ENCODE data around the gene UBR1. TPM values are rescaled to one million over a fixed set of nuclear protein-coding genes. Genes with fewer than 3 reads are reported as not detected.

The UBR1 gene
- polyA plus RNA-seq, 1 donor from 2014 or later, result 33.5 TPM

DNA sequence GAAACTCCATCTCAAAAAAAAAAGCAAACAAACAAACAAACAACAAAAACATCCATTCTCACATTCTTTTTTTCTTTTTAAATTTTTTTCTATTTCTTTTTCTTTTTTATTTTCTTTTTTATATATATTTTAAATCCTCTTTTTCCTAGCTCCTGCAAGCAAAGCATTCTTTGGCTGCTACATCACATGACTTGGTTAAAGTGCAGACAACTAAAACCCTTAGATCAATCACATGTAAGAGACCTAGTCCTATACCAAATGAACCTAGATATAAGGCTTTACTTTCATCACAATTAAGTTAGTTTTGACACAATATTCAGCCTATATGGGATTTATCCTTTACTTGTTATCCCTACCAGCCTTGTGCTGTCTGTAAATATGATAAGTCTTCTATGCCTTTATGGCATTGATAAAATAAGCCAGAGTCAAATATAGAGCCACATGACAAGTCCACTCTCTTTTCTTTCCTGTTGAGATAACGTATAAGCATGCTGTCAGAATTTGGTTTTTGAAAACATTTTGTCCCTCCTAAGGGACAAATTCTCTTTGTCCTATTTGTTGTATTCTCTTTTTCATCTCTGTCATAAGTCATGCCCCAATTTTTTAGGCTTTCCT, 11.3 kb downstream of the UBR1 start:
- Histone ChIP-seq H2AFZ (ENCODE audit: low read depth, low read length) (no peak overlapping the region), H3K9me2 (ENCODE audit: insufficient read depth, low read length) (no peaks in the 10 kb centered on the region), H3K27ac (ENCODE audit: low read length) (no peak overlapping the region), H3K9ac (ENCODE audit: low read length) (no peak overlapping the region), H3K4me2 (ENCODE audit: low read length) (no peak overlapping the region), H3K27me3 (ENCODE audit: insufficient read depth, low read depth, low read length) (peaks cover 3% of the 10 kb centered on the region), H3F3A (ENCODE audit: insufficient read depth, low read length, poor library complexity, severe bottlenecking) (no peaks in the 10 kb centered on the region), H3K9me3 (ENCODE audit: low read length) (no peaks in the 10 kb centered on the region), H3K79me2 (replicated peaks; ENCODE audit: insufficient read depth, low read length) (peaks cover 23% of the 10 kb centered on the region), H4K20me1 (ENCODE audit: insufficient read depth) (no peaks in the 10 kb centered on the region), H3K36me3 (ENCODE audit: insufficient read depth, low read length) (no peaks in the 10 kb centered on the region), H3K4me3 (ENCODE audit: low read length) (no peak overlapping the region)
- TF ChIP-seq EP300 (conservative IDR thresholded peaks at IDR 0.05; ENCODE audit: poor library complexity, severe bottlenecking) (no peak), RAD21 (conservative IDR thresholded peaks at IDR 0.05) (no peak), EZH2 (IDR thresholded peaks at IDR 0.05; ENCODE audit: borderline replicate concordance, insufficient read depth, low read length, poor library complexity, severe bottlenecking) (no peak), SMC3 (conservative IDR thresholded peaks at IDR 0.05; ENCODE audit: poor library complexity) (no peak), POLR2AphosphoS5 (IDR thresholded peaks at IDR 0.05) (no peak), MXI1 (conservative IDR thresholded peaks at IDR 0.05; ENCODE audit: poor library complexity, severe bottlenecking) (no peak), TAF1 (IDR thresholded peaks at IDR 0.05; ENCODE audit: low read depth) (no peak)
- TF ChIP-seq, protein P1, sequence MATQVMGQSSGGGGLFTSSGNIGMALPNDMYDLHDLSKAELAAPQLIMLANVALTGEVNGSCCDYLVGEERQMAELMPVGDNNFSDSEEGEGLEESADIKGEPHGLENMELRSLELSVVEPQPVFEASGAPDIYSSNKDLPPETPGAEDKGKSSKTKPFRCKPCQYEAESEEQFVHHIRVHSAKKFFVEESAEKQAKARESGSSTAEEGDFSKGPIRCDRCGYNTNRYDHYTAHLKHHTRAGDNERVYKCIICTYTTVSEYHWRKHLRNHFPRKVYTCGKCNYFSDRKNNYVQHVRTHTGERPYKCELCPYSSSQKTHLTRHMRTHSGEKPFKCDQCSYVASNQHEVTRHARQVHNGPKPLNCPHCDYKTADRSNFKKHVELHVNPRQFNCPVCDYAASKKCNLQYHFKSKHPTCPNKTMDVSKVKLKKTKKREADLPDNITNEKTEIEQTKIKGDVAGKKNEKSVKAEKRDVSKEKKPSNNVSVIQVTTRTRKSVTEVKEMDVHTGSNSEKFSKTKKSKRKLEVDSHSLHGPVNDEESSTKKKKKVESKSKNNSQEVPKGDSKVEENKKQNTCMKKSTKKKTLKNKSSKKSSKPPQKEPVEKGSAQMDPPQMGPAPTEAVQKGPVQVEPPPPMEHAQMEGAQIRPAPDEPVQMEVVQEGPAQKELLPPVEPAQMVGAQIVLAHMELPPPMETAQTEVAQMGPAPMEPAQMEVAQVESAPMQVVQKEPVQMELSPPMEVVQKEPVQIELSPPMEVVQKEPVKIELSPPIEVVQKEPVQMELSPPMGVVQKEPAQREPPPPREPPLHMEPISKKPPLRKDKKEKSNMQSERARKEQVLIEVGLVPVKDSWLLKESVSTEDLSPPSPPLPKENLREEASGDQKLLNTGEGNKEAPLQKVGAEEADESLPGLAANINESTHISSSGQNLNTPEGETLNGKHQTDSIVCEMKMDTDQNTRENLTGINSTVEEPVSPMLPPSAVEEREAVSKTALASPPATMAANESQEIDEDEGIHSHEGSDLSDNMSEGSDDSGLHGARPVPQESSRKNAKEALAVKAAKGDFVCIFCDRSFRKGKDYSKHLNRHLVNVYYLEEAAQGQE (IDR thresholded peaks at IDR 0.05; ENCODE audit: borderline replicate concordance), result no peak
- TF ChIP-seq, protein P2, sequence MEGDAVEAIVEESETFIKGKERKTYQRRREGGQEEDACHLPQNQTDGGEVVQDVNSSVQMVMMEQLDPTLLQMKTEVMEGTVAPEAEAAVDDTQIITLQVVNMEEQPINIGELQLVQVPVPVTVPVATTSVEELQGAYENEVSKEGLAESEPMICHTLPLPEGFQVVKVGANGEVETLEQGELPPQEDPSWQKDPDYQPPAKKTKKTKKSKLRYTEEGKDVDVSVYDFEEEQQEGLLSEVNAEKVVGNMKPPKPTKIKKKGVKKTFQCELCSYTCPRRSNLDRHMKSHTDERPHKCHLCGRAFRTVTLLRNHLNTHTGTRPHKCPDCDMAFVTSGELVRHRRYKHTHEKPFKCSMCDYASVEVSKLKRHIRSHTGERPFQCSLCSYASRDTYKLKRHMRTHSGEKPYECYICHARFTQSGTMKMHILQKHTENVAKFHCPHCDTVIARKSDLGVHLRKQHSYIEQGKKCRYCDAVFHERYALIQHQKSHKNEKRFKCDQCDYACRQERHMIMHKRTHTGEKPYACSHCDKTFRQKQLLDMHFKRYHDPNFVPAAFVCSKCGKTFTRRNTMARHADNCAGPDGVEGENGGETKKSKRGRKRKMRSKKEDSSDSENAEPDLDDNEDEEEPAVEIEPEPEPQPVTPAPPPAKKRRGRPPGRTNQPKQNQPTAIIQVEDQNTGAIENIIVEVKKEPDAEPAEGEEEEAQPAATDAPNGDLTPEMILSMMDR (IDR thresholded peaks at IDR 0.05; ENCODE audit: poor library complexity, severe bottlenecking), result no peak

DNA sequence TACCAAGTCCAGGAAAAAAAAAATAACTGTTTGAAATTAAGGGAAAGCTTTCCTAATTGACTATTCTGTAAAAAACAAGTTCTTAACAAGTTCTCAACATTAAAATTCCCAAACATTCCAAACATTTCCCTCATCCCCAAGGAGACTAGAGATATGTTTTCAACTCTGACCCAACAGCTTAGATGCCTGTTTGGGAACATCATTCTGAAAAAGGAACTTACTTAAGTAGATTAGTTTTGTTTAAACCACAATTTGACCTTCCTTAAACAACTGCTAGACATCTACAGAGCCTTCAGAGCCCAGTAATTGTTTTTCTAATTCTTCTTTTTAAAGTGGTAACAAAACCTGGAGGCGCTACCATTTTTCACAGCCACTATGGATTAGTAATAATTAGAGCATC, 12.8 kb downstream of the UBR1 start:
- H3F3A ChIP-seq (ENCODE audit: insufficient read depth, low read length, poor library complexity, severe bottlenecking), result no peaks in the 10 kb centered on the region
- H2AFZ ChIP-seq (ENCODE audit: low read depth, low read length), result no peak overlapping the region
- H3K79me2 ChIP-seq (replicated peaks; ENCODE audit: insufficient read depth, low read length), result peaks cover 23% of the 10 kb centered on the region
- H3K9me3 ChIP-seq (ENCODE audit: low read length), result no peaks in the 10 kb centered on the region
- H3K9ac ChIP-seq (ENCODE audit: low read length), result no peak overlapping the region
- H4K20me1 ChIP-seq (ENCODE audit: insufficient read depth), result no peaks in the 10 kb centered on the region
- H3K27ac ChIP-seq (ENCODE audit: low read length), result no peak overlapping the region
- H3K27me3 ChIP-seq (ENCODE audit: insufficient read depth, low read depth, low read length), result peaks cover 3% of the 10 kb centered on the region
- H3K4me3 ChIP-seq (ENCODE audit: low read length), result no peak overlapping the region
- H3K36me3 ChIP-seq (ENCODE audit: insufficient read depth, low read length), result no peaks in the 10 kb centered on the region
- TF ChIP-seq POLR2AphosphoS5 (IDR thresholded peaks at IDR 0.05) (no peak), EP300 (conservative IDR thresholded peaks at IDR 0.05; ENCODE audit: poor library complexity, severe bottlenecking) (no peak), RAD21 (conservative IDR thresholded peaks at IDR 0.05) (no peak), EZH2 (IDR thresholded peaks at IDR 0.05; ENCODE audit: borderline replicate concordance, insufficient read depth, low read length, poor library complexity, severe bottlenecking) (no peak), TAF1 (IDR thresholded peaks at IDR 0.05; ENCODE audit: low read depth) (no peak), SMC3 (conservative IDR thresholded peaks at IDR 0.05; ENCODE audit: poor library complexity) (no peak), MXI1 (conservative IDR thresholded peaks at IDR 0.05; ENCODE audit: poor library complexity, severe bottlenecking) (no peak)
- TF ChIP-seq, protein P1 (IDR thresholded peaks at IDR 0.05; ENCODE audit: borderline replicate concordance), result no peak
- TF ChIP-seq, protein P2 (IDR thresholded peaks at IDR 0.05; ENCODE audit: poor library complexity, severe bottlenecking), result no peak
- no peaks in the 10 kb centered on the region for H3K9me2 ChIP-seq (ENCODE audit: insufficient read depth, low read length)
- H3K4me2 ChIP-seq (ENCODE audit: low read length), result no peak overlapping the region
